Stimulated activated CD4-positive, alpha-beta T cell treated with anti-CD3 and anti-CD28 coated beads, Interleukin-1b, Interleukin-23, amount 100 ng/mL, for 4 hours (primary cell): Measurements from ENCODE around the gene TMEM125.

Experiments
- DNase-seq, 2 donors: peaks; one replicate each; pipeline ENCODE4 v3.0.0-alpha.2; 2020; ENCODE audit warnings: low read depth in 2 of 2

TMEM125 gene

GRCh38 chr1:43311521-43311920 is 41.7 kb downstream of the TMEM125 start:
- no peak for DNase-seq

DNA sequence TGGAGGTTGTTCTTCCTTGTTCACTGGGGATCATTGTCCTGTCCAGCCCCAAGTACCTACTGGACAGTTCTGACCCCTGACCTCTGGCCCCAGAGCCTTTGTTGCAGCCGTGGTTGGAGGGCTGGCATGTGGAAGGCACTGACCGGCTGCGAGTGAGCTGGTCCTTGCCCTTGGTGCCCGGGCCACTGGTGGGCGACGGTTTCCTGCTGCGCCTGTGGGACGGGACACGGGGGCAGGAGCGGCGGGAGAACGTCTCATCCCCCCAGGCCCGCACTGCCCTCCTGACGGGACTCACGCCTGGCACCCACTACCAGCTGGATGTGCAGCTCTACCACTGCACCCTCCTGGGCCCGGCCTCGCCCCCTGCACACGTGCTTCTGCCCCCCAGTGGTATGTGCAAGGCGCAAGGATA is 42.4 kb downstream of the TMEM125 start:
- DNase-seq, result no peak

- no peak for DNase-seq
These were observed 43.1 kb downstream of the TMEM125 start for GRCh38 chr1:43312663-43313515.

GRCh38 chr1:43313771-43314170 is 44.0 kb downstream of the TMEM125 start:
- DNase-seq, result no peak

DNA sequence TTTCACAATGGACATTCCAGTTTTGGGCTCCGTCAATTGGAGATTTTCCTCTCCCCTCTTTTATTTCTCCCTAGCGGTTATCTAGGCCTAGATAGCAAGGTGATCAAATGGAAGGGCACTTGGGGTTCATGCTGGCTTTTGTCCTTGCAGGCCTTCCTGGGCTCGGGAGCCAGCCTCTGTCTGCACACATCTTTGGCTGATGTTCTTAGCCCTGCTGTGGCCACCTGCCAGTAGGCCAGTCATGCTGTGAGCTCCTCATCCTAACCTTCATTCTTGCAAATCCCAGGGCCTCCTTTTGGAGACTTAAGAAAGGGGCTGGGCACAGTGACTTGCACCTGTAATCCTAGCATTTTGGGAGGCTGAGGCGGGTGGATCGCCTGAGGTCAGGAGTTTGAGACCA is 44.5 kb downstream of the TMEM125 start:
- DNase-seq, result no peak

GRCh38 chr1:43315481-43315880 is 45.7 kb downstream of the TMEM125 start:
- DNase-seq, result no peak

GRCh38 chr1:43315963-43316737 is 46.4 kb downstream of the TMEM125 start:
- no peak for DNase-seq

- no peak for DNase-seq
These were observed 47.1 kb downstream of the TMEM125 start for GRCh38 chr1:43316738-43317520.

GRCh38 chr1:43317817-43318471 is 48.2 kb downstream of the TMEM125 start:
- DNase-seq, result no peak

DNA sequence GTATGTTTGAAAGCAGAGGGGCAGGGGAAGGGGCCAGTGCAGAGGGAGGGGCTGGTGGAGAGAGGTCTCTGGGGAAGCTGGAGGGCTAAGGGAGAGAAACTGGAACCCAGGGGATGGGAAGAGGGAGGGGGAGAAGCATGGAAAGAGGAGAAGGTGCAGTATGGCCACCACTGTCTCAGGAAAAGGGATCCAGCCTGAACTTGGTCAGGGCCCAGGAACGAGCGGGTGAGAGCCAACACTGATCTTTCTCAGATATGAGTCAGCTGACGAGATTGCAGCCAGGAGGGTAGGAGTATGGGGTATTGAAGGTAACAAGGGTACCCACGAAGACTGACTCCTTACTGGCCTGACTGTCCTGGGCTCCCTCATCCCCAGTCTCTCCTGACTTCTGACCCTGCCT is 49.0 kb downstream of the TMEM125 start:
- DNase-seq, result no peak

- no peak for DNase-seq
These were observed 49.5 kb downstream of the TMEM125 start for GRCh38 chr1:43319288-43319687.

- DNase-seq, result no peak
These were observed 50.0 kb downstream of the TMEM125 start for GRCh38 chr1:43319766-43320165.

GRCh38 chr1:43321331-43321891 is 51.6 kb downstream of the TMEM125 start:
- DNase-seq, result no peak

DNA sequence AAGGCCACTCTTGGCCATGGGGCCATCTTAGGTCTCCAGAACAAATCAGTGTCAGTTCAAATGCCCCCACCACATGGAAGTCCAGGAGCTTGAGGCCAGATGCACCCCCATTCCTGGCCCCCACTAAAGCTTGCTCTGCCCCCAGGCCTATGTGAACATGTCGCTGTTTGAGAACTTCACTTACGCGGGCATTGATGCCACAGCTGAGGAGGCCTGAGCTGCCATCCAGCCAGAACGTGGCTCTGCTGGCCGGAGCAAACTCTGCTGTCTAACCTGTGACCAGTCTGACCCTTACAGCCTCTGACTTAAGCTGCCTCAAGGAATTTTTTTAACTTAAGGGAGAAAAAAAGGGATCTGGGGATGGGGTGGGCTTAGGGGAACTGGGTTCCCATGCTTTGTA is 52.7 kb downstream of the TMEM125 start:
- no peak for DNase-seq
